HG03442 (cell line): ENCODE measurements around the gene APMAP.

Experiments
- ATAC-seq: cut with Tn5 transposase; IDR thresholded peaks from one replicate; pipeline ENCODE4 v1.9.1; 2021; ENCODE audit warnings: mild to moderate bottlenecking, moderate library complexity; ENCODE audit not compliant: unreplicated experiment

APMAP gene

GRCh38 chr20:25025091-25025861, 32.7 kb upstream of the APMAP start:
- no peak for ATAC-seq

DNA sequence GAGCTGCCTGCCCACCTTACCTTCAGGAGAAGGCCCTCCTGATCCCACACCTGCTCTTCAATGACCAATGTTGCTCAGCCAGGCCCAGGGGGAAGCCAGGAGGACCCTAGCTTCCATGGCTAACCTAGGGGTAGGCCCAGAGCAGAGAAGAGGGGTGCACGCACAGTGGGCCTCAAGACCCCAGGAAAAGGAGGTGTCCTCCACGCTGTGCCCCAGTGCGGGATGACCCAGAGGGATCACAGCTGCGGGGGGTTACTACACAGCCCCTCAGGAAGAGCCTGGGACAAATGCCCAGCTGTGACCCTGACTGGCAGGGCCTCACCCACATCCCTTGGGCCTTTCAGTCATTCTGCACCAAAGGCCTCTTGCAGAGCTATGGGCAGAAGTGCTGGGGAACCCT, 31.6 kb upstream of the APMAP start:
- no peak for ATAC-seq

DNA sequence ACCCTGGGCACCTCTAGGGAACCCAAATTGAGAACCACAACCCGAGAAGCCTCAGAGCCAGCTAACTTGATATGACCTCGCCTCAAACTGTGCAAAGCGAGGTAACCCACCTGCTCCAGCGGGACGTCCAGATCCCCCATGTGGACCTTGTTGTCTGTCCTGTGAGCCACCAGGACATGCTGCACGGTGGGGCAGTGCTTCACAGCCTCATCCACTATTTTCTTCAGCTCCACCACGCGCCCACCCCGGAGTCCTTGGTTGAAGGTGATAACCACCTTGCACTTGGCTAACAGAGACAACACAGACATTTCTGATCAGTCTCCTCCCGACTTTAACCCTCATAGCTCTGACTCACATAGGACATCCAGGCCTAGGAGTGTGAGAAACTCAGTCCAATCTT, 30.8 kb upstream of the APMAP start:
- ATAC-seq = no peak

DNA sequence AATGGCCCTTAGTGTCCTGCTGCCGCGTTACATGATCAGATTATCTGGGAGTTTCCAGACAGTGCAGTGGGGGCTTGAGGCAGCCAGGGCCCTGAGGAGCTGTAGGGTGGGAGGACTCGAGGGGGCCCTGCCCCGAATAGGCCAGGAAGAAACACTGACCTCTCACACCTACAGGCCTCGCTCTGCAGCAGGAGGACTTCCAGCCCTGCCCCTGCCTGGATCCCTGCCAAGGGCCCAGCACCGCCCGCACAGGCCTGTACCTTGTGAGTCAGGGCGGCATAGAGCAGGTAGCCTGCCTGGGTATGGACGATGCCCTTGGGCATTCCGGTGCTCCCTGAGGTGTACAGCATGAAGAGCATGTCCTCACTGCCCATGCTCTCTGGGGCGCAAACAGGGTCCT, 30.1 kb upstream of the APMAP start:
- ATAC-seq = no peak

- no peak for ATAC-seq
Measured at GRCh38 chr20:25021336-25021735, 28.8 kb upstream of the APMAP start.

DNA sequence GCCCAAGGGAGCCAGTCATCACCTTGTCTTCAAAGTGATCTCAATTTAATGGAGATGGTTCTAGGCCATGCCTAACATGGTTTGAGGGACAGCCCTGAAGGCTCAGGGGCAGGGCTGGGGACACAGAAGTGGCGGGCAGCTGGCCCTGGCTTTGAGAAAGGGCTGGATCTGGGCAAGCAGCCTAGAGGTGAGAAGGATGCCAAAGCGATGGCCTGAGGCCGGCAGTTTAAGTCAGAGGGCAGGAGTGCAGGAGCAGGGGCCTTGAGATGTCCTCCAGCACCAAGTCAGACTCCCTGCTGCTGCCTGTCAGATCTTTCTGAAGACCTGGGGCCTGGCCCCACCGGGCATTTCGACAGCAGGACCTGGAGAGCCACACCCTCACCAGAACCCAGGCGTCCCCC, 28.4 kb upstream of the APMAP start:
- no peak for ATAC-seq

- ATAC-seq = no peak
Measured at GRCh38 chr20:25020345-25020744, 27.8 kb upstream of the APMAP start.

- ATAC-seq = no peak
Measured at GRCh38 chr20:25019381-25020155, 27.0 kb upstream of the APMAP start.

- no peak for ATAC-seq
Measured at GRCh38 chr20:25018841-25019240, 26.3 kb upstream of the APMAP start.

GRCh38 chr20:25018425-25018824, 25.9 kb upstream of the APMAP start:
- no peak for ATAC-seq

- ATAC-seq = no peak
Measured at GRCh38 chr20:25017257-25017803, 24.8 kb upstream of the APMAP start.

DNA sequence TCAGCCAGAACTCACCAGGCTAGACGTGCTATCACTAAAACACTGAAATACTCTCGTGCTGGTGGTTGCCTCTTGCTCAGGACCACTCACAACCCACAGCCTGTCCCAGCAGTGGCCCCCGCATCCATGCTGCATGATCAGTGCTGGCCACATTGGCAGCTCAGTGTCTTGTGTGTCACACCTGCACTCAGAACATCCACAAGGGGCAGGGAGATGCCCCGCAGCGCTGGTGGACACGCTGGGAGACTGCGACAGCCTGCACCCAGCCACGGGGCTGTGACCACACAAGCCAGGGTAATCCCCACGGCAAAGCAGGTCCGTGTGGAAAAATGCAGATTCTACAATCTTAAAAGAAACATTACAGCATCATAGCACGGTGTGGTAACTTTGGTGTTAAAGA, 23.9 kb upstream of the APMAP start:
- ATAC-seq = no peak

DNA sequence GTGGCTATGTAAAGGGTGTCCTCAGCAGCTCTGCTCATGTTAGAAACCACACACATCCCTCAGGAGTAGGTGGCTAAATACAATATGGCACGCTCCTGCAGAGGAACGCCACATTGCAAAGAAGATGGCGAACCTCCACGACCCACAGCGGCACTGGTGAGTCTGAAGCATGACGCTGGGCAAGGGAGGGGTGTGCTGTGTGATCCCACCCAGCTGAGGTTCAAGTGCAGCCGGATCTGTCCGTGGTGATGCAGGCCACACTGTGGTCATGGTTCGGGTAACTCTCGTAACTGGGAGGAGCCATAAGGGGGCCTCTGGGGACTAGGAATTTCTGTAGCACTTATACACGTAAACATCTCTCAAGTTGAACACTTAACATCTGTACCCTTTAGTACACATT, 23.4 kb upstream of the APMAP start:
- peak; percentile 49 for ATAC-seq

DNA sequence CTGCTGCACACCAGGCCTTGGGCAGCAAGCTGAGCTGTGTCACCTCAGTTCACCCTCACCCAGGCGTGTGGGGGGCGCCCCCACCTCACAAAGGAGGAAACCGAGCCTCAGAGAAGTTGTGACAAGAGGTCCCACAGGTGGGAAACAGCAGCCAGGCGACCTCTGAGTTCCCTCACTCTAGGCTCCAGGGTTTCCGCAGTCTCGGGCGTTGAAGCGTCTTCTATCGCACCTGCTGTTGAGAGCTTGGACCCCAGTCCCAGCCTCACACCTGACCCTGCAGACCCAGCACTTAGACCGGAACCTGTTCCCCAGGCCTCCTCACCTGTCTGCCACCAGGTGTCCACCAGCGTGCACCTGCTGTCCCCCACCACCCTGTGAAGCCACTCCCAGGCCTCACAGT, 22.3 kb upstream of the APMAP start:
- ATAC-seq = no peak

- ATAC-seq = no peak
Measured at GRCh38 chr20:25013478-25014380, 21.2 kb upstream of the APMAP start.

- no peak for ATAC-seq
Measured at GRCh38 chr20:25012616-25013189, 20.2 kb upstream of the APMAP start.

DNA sequence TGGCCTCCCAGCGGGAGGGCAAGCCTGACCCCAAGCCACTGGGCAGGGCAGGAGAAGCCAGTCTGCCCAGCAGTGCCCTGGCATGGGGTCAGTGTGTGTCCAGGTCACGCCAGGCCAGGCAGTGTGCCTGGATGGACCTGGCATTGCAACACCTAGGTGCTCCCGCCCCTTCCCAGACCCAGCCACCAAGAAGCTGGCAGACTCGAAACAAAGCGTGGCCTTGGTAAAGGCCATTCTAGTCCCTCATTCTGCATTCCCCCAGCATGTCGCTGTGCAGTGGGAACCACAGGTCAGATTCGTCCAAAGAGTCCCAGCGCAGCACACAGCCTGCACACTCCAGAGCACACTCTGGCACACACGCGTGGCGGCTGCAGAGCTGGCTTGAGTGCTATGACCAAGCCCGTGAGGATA, 19.3 kb upstream of the APMAP start:
- ATAC-seq = no peak

GRCh38 chr20:25011261-25011660, 18.7 kb upstream of the APMAP start:
- no peak for ATAC-seq

DNA sequence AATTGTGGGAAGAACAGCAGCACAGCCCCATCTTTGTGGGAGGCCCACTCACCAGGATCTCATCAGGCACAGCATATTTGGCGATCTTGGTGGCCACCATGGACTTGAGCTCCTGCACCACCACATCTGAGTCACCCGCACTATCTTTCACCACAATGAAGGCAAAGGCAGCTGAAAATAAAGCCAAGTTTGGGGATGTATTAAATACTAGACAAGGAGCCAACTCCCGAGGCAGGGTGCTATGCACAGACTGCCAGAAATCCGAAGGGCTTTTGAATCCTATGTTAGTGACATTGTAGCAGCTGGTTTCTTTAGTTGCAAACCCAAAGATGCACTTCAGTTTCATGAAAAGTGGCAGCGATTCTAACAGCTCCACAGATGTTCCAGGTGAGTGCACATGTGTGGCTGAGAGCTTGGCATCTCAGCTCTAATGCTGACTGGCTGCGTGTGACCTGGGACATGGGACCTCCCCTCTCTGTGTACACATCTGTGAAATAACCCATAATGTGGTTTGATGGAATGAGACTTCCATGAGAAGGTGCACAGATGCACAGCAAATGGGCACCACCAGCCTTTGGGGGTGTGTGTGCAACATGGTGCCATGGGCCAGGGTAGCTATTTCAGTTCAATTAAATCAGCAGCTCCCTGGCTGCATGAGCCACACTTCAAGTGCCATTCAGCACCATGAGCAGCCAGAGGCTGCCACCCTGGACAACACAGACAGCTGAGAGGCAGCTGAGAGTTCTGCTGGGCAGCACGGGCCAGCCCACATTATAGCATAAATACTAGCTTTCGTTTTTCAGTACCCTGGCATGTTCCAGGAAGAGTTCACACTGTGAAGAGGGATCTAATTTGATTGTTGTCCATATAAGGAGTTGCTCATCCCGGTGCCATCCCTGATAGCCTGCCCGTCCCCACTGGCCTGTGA, 16.9 kb upstream of the APMAP start:
- no peak for ATAC-seq
